ENCODE data around the gene ADAMTS2. TPM values are rescaled to one million over a fixed set of nuclear protein-coding genes. Genes with fewer than 3 reads are reported as not detected.

The ADAMTS2 gene
- total RNA-seq, 1 donor from 2014 or later: not detected

DNA sequence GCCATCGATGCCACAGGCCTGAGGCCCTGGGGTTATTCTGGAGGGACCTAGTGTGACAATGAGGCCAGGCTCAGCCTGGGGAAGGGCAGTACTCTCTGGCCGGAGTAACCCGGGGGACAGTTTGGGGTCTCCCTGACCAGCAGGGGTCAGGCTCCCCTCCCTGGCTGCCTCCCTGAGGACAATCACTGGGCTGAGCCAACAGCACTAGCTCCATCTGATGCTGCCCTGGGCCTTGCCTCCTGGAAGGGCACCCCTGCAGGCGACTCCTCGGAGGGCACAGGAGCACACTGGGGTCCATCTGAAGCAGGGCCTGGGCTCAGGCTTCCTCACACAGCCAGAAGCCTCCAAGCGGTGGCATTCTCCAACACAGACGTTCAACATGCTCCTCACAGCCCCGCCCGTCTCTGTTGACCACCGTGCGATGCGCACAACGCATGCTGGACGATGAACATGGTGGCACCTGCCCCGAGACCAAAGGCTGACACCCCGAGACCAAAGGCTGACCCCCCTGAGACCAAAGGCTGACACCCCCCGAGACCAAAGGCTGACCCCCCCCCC is 68.3 kb downstream of the ADAMTS2 start:
- CTCF ChIA-PET: no interaction called here
- no peak for ATAC-seq (ENCODE audit: low read depth)
- no peak for DNase-seq
- no peaks in the 10 kb centered on the region for H3K27me3 Mint-ChIP-seq
- intact Hi-C loops (cut with micrococcal nuclease): no loop called here
- H3K36me3 Mint-ChIP-seq (ENCODE audit: low read depth): no peaks in the 10 kb centered on the region
- H3K9me3 Mint-ChIP-seq: peaks cover under 1% of the 10 kb centered on the region
- POLR2A ChIA-PET: no interaction called here
- no peak overlapping the region for H3K4me3 Mint-ChIP-seq
- TF ChIP-seq, protein P1, sequence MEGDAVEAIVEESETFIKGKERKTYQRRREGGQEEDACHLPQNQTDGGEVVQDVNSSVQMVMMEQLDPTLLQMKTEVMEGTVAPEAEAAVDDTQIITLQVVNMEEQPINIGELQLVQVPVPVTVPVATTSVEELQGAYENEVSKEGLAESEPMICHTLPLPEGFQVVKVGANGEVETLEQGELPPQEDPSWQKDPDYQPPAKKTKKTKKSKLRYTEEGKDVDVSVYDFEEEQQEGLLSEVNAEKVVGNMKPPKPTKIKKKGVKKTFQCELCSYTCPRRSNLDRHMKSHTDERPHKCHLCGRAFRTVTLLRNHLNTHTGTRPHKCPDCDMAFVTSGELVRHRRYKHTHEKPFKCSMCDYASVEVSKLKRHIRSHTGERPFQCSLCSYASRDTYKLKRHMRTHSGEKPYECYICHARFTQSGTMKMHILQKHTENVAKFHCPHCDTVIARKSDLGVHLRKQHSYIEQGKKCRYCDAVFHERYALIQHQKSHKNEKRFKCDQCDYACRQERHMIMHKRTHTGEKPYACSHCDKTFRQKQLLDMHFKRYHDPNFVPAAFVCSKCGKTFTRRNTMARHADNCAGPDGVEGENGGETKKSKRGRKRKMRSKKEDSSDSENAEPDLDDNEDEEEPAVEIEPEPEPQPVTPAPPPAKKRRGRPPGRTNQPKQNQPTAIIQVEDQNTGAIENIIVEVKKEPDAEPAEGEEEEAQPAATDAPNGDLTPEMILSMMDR (IDR thresholded peaks at IDR 0.05): no peak
- H3K27ac Mint-ChIP-seq: no peak overlapping the region
- H3K4me1 Mint-ChIP-seq: no peaks in the 10 kb centered on the region

DNA sequence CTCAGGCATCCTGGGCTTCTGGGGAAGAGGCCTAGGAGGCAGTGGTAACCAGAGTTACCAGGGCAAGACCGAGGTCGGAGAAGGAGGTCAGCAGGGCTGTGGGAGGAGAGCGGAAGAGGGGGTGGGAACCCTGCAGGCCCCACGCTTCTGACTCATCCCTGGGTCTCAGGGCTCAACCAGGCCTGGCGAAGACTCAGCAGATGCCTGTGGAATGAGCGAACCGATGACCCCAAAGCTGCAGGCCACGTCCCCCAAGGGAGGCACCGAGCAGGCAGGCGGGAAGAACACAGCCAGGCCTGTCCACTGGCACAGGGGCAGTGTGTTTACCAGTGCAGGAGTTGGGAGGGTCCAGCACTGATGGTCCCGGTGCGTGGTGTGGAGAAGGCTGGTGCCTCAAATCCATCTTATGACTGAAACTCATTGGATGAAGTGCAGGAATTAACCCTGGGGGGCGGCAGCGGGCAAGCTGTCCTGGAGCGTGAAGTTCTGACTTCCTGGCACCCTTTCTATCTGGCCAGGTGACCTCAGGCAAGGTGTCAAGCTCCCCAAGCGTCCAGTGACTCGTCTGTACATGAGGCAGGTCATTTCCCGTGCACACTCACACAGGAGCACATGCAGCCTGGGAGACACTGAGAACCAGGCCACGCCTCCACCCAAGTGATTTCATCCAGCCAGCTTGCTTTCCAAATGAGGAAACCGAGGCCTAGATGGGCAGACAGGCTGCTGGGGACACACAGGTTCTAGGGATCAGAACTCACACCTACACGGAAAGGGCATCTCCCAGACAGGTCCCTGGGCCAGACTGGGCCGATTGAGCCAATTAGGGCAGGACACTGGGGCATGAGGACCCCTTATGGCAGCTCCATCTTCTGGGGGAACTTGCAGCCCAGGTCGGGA is 69.1 kb downstream of the ADAMTS2 start:
- intact Hi-C loops (cut with micrococcal nuclease): no loop called here
- ATAC-seq (ENCODE audit: low read depth): no peak

DNA sequence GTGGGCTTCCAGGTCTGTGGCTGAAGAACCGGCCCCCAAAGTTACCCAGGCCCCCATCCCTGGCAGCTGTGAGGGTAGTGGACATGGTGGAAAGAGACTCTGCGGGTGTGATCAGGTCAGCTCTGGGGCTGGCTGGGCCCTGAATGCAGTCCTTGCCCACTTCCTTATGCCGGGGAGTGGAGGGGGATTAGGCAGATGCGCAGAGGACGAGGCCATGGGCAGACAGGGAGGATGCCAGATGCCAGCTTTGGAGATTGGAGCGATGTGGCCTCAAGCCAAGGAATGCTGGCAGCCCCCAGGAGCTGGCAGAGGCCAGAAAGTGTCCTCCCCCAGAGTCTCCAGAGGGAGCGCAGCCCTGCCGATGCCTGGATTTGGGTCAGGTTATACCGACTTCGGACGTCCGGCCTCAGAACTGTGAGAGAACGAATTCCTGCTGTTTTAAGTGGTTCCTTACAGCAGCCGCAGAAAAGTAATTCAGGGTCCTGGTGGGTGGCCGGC is 69.8 kb downstream of the ADAMTS2 start:
- intact Hi-C loops (cut with micrococcal nuclease): no loop called here
- Mint-ChIP-seq H3K27me3 (no peaks in the 10 kb centered on the region), H3K9me3 (no peaks in the 10 kb centered on the region), H3K4me3 (no peak overlapping the region), H3K27ac (no peak overlapping the region), H3K36me3 (ENCODE audit: low read depth) (no peaks in the 10 kb centered on the region), H3K4me1 (no peaks in the 10 kb centered on the region)
- ATAC-seq (ENCODE audit: low read depth) (no peak), DNase-seq (no peak)
- ChIA-PET CTCF (no interaction called here), POLR2A (no interaction called here)
- TF ChIP-seq, protein P1 (IDR thresholded peaks at IDR 0.05): no peak

More for the DNA sequence above, 69.1 kb downstream of the ADAMTS2 start:
- H3K27ac Mint-ChIP-seq: no peak overlapping the region
- no peaks in the 10 kb centered on the region for H3K9me3 Mint-ChIP-seq
- no peak overlapping the region for H3K4me3 Mint-ChIP-seq
- ChIA-PET CTCF (no interaction called here), POLR2A (no interaction called here)
- no peak for DNase-seq
- H3K36me3 Mint-ChIP-seq (ENCODE audit: low read depth): no peaks in the 10 kb centered on the region
- H3K4me1 Mint-ChIP-seq: no peaks in the 10 kb centered on the region
- no peaks in the 10 kb centered on the region for H3K27me3 Mint-ChIP-seq
- TF ChIP-seq, protein P1 (IDR thresholded peaks at IDR 0.05): no peak

DNA sequence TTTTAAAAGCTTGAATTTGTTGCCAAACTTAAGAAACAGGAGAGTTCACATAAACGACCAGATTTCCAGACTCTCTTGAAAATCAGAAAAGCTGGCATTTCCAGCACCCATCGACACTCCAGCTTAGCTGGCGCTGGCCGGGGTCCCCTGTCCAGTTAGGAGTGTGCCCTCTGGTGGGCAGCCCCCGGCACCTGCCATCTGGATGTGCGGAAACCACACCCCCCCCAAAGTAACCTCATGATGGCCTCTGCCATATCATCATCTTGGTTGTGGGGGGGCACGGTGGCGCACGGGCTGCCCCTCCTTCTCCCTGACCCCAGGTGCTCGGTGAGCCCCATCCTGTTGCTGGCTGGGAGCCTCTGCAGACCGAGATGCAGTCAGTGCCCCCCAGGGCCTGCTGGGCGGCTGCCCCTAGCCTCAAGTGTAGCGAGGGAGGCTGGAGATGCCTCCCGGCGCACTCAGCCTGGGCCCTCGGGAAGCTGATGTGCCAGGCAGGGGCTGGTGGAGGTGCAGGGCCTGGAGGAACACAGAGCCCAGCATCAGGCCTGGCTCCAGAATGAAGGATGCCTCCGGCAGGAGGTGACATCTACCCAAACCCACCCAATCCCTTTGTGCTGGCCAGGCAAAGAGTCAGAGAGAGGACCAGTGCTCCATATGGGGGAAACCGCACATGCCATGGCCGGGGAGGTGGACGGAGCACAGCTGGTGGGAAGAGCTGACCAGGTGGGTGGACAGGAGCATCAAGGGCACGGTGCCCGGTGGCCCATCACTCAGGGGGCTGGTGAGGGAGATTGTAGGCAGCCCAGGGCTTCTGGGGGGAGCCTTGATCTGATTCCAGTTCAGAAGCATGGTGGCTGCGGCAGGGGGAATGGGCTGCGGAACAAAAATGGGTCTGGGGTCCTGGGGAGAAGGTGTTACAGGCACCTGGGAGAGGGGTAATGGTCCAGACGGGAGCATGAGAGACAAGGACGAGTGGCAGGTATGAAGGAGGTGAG is 70.6 kb downstream of the ADAMTS2 start:
- H3K27ac Mint-ChIP-seq: no peak overlapping the region
- DNase-seq (no peak), ATAC-seq (ENCODE audit: low read depth) (no peak)
- no peaks in the 10 kb centered on the region for H3K27me3 Mint-ChIP-seq
- H3K4me1 Mint-ChIP-seq: no peaks in the 10 kb centered on the region
- H3K36me3 Mint-ChIP-seq (ENCODE audit: low read depth): no peaks in the 10 kb centered on the region
- no peak overlapping the region for H3K4me3 Mint-ChIP-seq
- CTCF ChIA-PET: no interaction called here
- TF ChIP-seq, protein P1 (IDR thresholded peaks at IDR 0.05): no peak
- POLR2A ChIA-PET: no interaction called here
- intact Hi-C loops (cut with micrococcal nuclease): no loop called here
- H3K9me3 Mint-ChIP-seq: no peaks in the 10 kb centered on the region

Measured in activated B cell treated with CpG ODN at 0.5 μM for 24 hours (primary cell).